ENCODE measurements around the gene CCDC116. TPM values are rescaled to one million over a fixed set of nuclear protein-coding genes. Genes with fewer than 3 reads are reported as not detected.
"Not testable (repeated sequence)": the region's sequence is repeated elsewhere in the genome, so short reads cannot be mapped to it uniquely, and the experiment has no call there.

CCDC116 gene
- total and polyA plus RNA-seq, 9 donors = 0.09 to 0.53 (median 0.31) TPM

DNA sequence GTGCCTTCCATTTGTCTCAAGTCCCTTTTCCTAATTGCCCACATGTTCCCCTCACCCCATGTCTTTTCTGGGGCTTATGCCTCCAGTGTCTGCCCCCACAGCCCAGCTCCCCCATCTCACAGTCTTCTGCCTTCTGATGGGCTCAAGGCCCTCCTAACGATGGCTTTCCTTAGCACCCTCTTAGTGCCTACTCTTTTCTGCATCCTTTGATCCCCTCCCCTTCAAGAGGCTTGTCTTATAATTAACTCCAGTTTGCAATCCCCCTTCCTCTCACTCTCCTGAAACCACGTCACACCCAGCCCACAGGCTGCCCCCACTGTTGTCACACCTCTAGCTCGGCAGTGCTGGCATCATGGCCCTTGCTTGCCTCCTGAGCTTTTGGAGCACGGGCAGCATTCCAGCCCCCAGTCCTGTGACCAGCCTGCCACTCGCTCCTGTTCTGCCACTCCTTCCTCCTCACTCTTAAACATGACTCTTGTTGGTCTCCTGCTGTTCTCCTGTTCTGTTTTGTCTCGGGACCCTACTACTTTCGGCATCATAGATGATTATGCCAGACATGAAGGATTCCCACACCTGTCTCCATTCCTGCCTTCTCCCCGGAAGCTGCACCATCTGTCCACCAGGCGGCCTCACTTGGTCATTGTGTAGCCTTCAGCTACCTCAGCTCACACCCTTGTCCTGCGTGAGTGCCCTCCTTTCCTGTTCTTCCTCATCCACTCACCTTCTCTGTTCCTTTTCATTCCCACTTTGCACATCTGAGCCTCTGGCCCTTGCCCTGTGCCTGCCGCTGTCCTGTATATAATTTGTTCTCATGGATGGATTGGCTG, 38.9 kb upstream of the CCDC116 start:
- no peaks in the 10 kb centered on the region for H3K9me3 ChIP-seq (replicated peaks; ENCODE audit: control insufficient read depth, low read depth, low read length)
- no peaks in the 10 kb centered on the region for H3K27me3 ChIP-seq (ENCODE audit: control insufficient read depth, insufficient read depth, low read length)
- WGBS (ENCODE audit: insufficient coverage) = 65% methylated on average over 10 of the region's 11 CpGs
- no peak overlapping the region for H3K27ac ChIP-seq (ENCODE audit: low read length)
- no peak for DNase-seq
- H3K4me1 ChIP-seq (ENCODE audit: control insufficient read depth, insufficient read depth, low read length) = peaks cover 14% of the 10 kb centered on the region
- no peak overlapping the region for H3K4me3 ChIP-seq (ENCODE audit: low read length)
- peaks cover 42% of the 10 kb centered on the region for H3K36me3 ChIP-seq (ENCODE audit: control insufficient read depth, insufficient read depth, low read length)

DNA sequence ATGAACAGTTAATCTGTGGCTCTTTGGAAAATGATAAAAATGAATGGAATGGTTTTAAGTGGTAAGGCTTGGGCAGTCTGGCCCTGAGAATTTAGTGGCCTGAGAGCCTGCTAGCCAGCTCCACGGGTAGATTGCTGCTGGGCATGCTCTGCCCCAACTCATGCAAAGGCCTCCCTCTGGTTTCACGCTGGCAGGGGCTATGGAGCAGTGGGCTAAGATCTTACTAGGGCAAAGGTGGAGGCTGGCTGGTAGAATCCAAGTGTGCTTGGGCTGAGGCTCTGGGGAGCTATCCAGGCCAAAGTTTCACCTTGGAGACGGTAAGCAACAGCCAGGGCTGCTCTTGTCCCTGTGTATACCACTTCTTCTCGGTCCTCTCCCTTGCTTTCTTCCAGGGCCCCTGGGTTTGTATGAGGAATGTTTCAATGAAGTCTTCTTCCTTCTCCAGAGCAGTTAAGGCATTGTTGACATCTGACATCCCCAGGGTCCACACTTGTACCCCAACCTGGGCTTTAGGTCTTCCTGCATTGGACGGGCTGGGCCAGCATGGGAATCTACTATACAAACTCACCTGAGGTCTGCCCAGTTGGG, 37.6 kb upstream of the CCDC116 start:
- Histone ChIP-seq H3K9me3 (replicated peaks; ENCODE audit: control insufficient read depth, low read depth, low read length) (no peaks in the 10 kb centered on the region), H3K36me3 (ENCODE audit: control insufficient read depth, insufficient read depth, low read length) (peaks cover 46% of the 10 kb centered on the region), H3K4me1 (ENCODE audit: control insufficient read depth, insufficient read depth, low read length) (peaks cover 14% of the 10 kb centered on the region), H3K27ac (ENCODE audit: low read length) (no peak overlapping the region), H3K4me3 (ENCODE audit: low read length) (no peak overlapping the region), H3K27me3 (ENCODE audit: control insufficient read depth, insufficient read depth, low read length) (no peaks in the 10 kb centered on the region)
- 96% methylated on average over 3 of the region's 5 CpGs for WGBS (ENCODE audit: insufficient coverage)
- no peak for DNase-seq

DNA sequence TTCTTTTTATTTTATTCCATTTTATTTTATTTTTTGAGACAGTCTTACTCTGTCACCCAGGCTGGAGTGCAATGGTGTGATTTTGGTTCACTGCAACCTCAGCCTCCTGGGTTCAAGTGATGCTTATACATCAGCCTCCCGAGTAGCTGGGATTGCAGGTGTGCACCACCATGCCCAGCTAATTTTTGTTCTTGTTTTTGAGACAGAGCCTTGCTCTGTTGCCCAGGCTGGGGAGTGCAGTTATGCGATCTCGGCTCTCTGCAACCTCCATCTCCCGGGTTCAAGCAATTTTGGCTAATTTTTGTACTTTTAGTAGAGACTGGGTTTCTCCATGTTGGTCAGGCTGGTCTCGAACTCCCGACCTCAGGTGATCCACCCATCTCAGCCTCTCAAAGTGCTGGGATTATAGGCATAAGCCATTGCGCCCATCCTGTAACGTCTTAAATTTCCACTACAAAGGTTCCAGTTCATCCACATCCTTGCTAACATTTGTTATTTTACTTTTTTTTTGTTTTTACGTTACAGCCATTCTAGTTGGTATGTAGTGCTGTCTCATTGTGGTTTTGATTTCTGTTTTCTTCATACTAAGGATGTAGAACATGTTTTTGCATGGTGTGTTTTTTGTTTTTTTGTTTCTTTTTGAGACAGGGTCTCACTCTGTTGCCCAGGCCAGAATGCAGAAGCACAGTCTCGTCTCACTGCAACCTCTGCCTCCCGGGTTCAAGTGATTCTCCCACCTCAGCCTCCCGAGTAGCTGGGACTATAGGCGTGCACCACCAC, 36.0 kb upstream of the CCDC116 start:
- not testable (repeated sequence) for H3K27me3 ChIP-seq (ENCODE audit: control insufficient read depth, insufficient read depth, low read length); H3K4me1 ChIP-seq (ENCODE audit: control insufficient read depth, insufficient read depth, low read length); DNase-seq; H3K27ac ChIP-seq (ENCODE audit: low read length); H3K4me3 ChIP-seq (ENCODE audit: low read length); H3K9me3 ChIP-seq (replicated peaks; ENCODE audit: control insufficient read depth, low read depth, low read length)
- 98% methylated on average over 4 of the region's 13 CpGs for WGBS (ENCODE audit: insufficient coverage)
- peaks cover 40% of the 10 kb centered on the region for H3K36me3 ChIP-seq (ENCODE audit: control insufficient read depth, insufficient read depth, low read length)

DNA sequence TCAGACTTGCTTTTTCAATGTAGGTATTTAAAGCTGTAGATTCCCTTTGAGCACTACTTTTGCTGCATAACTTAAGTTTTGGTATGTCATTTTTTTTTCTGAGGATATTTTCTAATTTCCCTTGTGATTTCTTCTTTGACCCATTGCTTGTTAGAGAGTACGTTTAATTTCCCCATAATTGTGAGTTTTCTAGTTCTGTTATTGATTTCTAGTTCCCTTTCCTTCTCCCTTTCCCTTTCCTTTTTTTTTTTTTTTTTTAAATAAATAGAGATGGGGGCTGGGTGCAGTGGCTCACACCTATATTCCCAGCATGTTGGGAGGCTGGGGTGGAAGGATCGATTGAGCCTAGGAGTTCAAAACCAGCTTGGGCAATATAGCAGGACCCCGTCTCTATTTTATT, 34.3 kb upstream of the CCDC116 start:
- no peak overlapping the region for H3K4me3 ChIP-seq (ENCODE audit: low read length)
- no CpG with 5 or more reads among the region's 3 CpGs for WGBS (ENCODE audit: insufficient coverage)
- no peaks in the 10 kb centered on the region for H3K4me1 ChIP-seq (ENCODE audit: control insufficient read depth, insufficient read depth, low read length)
- H3K9me3 ChIP-seq (replicated peaks; ENCODE audit: control insufficient read depth, low read depth, low read length) = no peaks in the 10 kb centered on the region
- H3K36me3 ChIP-seq (ENCODE audit: control insufficient read depth, insufficient read depth, low read length) = peaks cover 38% of the 10 kb centered on the region
- no peak for DNase-seq
- H3K27ac ChIP-seq (ENCODE audit: low read length) = no peak overlapping the region
- no peaks in the 10 kb centered on the region for H3K27me3 ChIP-seq (ENCODE audit: control insufficient read depth, insufficient read depth, low read length)

DNA sequence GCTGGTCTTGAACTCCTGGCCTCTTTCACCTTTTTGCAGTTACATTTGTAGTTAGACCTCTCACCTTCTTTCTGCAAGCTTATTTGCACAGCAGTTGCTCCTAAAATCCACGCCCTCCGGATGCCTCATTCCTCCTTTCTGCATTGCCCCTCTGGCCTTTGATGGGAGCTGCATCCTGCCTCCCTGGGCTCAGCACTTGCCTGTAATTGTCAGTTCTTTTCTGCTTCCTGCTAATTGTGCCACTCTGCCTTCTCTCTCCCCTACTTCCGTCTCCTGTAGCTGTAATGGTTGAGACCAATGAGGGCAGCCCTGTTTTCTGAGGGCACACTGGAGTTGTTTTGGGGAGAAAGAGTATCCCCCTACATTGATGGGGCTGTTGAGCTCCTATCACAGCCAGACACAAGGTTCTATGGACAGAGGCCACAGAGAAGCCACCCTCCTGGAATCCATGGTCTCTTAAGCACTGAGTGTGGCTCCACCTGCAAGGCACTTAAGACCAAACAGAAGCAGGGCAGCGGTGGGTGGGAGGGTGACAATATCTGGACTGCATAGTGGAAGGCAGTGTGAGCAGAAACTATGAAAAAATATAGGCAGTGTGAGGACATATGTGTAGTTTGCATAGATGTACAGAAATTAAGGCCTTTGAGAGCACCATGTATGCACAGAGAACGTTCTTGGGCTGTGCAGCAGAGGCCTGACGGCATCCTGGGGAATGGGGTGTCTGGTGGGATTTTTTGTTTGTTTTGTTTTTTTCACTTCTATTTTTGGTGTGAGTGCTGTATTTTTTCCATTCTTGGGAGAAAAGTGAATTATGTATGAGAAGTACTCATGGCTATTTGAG, 33.3 kb upstream of the CCDC116 start:
- H3K4me1 ChIP-seq (ENCODE audit: control insufficient read depth, insufficient read depth, low read length) = no peaks in the 10 kb centered on the region
- H3K36me3 ChIP-seq (ENCODE audit: control insufficient read depth, insufficient read depth, low read length) = peaks cover 29% of the 10 kb centered on the region
- no peak overlapping the region for H3K4me3 ChIP-seq (ENCODE audit: low read length)
- no peak for DNase-seq
- no peaks in the 10 kb centered on the region for H3K9me3 ChIP-seq (replicated peaks; ENCODE audit: control insufficient read depth, low read depth, low read length)
- WGBS (ENCODE audit: insufficient coverage) = 89% methylated on average over 5 of the region's 6 CpGs
- H3K27ac ChIP-seq (ENCODE audit: low read length) = no peak overlapping the region
- no peaks in the 10 kb centered on the region for H3K27me3 ChIP-seq (ENCODE audit: control insufficient read depth, insufficient read depth, low read length)

DNA sequence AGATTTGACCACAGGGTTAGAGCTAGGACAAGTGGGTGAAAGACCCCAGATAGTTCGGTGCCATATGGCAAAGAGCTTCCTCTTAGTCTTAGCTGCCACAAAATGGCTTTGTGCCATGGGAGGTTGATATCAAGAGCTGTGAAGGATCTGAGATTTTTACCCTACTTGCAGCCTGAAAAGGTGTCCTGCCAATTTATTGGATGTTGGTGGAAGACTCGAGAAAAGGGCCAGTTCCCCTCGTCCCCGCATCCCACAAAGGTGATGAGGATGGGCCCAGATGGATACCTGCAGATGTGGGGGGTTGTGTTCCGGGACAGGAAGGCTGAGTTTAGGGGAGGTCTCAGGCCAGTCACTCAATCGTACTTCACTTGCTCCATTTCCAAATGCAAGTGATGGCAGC, 30.0 kb upstream of the CCDC116 start:
- no peak for DNase-seq
- no peaks in the 10 kb centered on the region for H3K27me3 ChIP-seq (ENCODE audit: control insufficient read depth, insufficient read depth, low read length)
- peaks cover 10% of the 10 kb centered on the region for H3K36me3 ChIP-seq (ENCODE audit: control insufficient read depth, insufficient read depth, low read length)
- no peaks in the 10 kb centered on the region for H3K9me3 ChIP-seq (replicated peaks; ENCODE audit: control insufficient read depth, low read depth, low read length)
- WGBS (ENCODE audit: insufficient coverage) = 94% methylated on average over 5 of the region's 6 CpGs
- H3K4me1 ChIP-seq (ENCODE audit: control insufficient read depth, insufficient read depth, low read length) = no peaks in the 10 kb centered on the region
- H3K27ac ChIP-seq (ENCODE audit: low read length) = no peak overlapping the region
- H3K4me3 ChIP-seq (ENCODE audit: low read length) = no peak overlapping the region

DNA sequence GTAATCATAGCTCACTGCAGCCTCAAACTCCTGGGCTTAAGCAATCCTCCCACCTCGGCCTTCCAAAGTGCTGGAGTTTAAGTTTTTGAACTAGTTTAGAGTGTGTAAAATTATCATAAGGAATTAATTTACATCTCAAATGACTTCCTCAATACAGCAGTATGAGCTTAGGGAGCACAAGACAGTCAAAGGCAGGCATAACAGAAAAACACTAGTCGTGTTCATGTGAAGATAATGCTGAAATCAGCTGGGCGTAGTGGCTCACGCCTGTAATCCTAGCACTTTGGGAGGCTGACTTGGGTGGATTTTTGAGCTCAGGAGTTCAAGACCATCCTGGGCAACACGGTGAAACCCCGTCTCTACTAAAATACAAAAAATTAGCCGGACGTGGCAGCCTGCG, 28.6 kb upstream of the CCDC116 start:
- 100% methylated on average over 5 of the region's 9 CpGs for WGBS (ENCODE audit: insufficient coverage)
- Histone ChIP-seq H3K36me3 (ENCODE audit: control insufficient read depth, insufficient read depth, low read length) (peaks cover 9% of the 10 kb centered on the region), H3K4me3 (ENCODE audit: low read length) (no peak overlapping the region), H3K9me3 (replicated peaks; ENCODE audit: control insufficient read depth, low read depth, low read length) (no peaks in the 10 kb centered on the region), H3K4me1 (ENCODE audit: control insufficient read depth, insufficient read depth, low read length) (no peaks in the 10 kb centered on the region), H3K27ac (ENCODE audit: low read length) (no peak overlapping the region), H3K27me3 (ENCODE audit: control insufficient read depth, insufficient read depth, low read length) (no peaks in the 10 kb centered on the region)
- DNase-seq = no peak

DNA sequence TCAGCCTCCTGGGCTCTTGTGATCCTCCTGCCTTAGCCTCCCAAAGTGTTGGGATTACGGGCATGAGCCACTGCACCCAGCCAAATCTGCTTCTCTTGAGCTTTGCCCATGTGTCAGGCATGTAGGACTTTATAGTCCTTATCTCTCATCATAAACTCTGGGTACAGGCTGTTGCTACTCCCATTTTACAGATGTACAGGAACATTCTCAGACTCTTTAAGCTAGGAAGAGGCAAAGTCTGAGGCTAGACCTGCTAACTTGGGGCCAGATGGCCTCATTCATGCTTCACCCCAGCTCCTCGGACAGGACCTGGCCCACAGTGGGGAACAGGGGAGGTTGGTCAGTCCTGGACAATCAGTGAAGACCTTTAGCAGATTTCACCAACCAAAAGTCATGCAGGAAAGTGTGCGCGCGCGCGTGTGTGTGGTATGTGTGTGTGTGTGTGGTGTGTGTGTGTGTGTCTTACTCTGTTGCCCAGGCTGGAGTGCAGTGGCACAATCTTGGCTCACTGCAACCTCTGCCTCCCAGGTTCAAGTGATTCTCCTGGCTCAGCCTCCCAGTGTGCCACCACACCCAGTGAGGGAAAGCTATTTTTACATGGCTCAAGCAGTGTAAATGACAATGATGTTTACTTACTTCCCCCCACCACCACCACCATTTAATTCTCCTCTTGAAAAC, 26.5 kb upstream of the CCDC116 start:
- WGBS (ENCODE audit: insufficient coverage) = 80% methylated on average over 2 of the region's 7 CpGs
- no peak overlapping the region for H3K27ac ChIP-seq (ENCODE audit: low read length)
- no peaks in the 10 kb centered on the region for H3K27me3 ChIP-seq (ENCODE audit: control insufficient read depth, insufficient read depth, low read length)

DNA sequence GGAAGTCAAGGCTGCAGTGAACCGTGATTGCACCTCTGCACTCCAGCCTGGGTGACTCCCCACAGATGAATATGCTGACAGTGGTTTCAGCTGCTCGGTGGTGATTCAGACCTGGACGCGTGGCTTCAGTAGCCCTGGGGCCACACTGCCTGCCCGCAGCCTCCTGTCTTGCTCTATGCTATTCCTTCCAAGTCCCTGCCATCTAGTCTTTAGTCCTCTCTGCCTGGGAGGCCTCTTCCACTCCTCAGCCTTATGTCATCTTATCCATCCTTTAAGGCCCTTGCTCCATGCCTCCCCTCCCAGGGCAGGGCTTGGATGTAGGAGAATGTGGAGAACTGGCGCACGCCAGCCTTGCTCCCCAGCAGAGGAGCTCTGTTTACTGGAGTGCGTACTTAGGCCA, 25.8 kb upstream of the CCDC116 start:
- no peak for DNase-seq
- peaks cover 16% of the 10 kb centered on the region for H3K36me3 ChIP-seq (ENCODE audit: control insufficient read depth, insufficient read depth, low read length)
- 95% methylated on average over 5 of the region's 8 CpGs for WGBS (ENCODE audit: insufficient coverage)
- no peak overlapping the region for H3K4me3 ChIP-seq (ENCODE audit: low read length)
- H3K4me1 ChIP-seq (ENCODE audit: control insufficient read depth, insufficient read depth, low read length) = no peaks in the 10 kb centered on the region
- no peak overlapping the region for H3K27ac ChIP-seq (ENCODE audit: low read length)
- no peaks in the 10 kb centered on the region for H3K27me3 ChIP-seq (ENCODE audit: control insufficient read depth, insufficient read depth, low read length)
- no peaks in the 10 kb centered on the region for H3K9me3 ChIP-seq (replicated peaks; ENCODE audit: control insufficient read depth, low read depth, low read length)

More for the DNA sequence above, 26.5 kb upstream of the CCDC116 start:
- Histone ChIP-seq H3K9me3 (replicated peaks; ENCODE audit: control insufficient read depth, low read depth, low read length) (no peaks in the 10 kb centered on the region), H3K4me1 (ENCODE audit: control insufficient read depth, insufficient read depth, low read length) (no peaks in the 10 kb centered on the region), H3K36me3 (ENCODE audit: control insufficient read depth, insufficient read depth, low read length) (peaks cover 9% of the 10 kb centered on the region), H3K4me3 (ENCODE audit: low read length) (no peak overlapping the region)
- no peak for DNase-seq
